Kidney (tissue), 14 donors: ENCODE results near the gene NEK7. TPM values are rescaled to one million over a fixed set of nuclear protein-coding genes. Genes with fewer than 3 reads are reported as not detected.

Experiments used
- DNase-seq, 5 donors: peaks; one replicate each; pipeline ENCODE4 v3.0.0-alpha.2; 2013 to 2020
- FAIRE-seq: peaks from 2 replicates; lab custom pipeline; 2012; peaks lifted over from hg19 to GRCh38; lab: Jason Lieb, UNC
- H3K27ac ChIP-seq, 2 donors: one replicate each; pipeline ENCODE4 v1.7.0; 2013; ENCODE audit warnings: low read depth in 2 of 2, low read length in 2 of 2, inconsistent platforms in 1 of 2
- H3K27me3 ChIP-seq: one replicate; pipeline ENCODE4 v1.7.1; 2013; ENCODE audit warnings: low read length, inconsistent platforms; ENCODE audit not compliant: control insufficient read depth, insufficient read depth
- H3K36me3 ChIP-seq, 3 donors: one replicate each; pipeline versions ENCODE4 v1.7.0 to v1.7.1; 2013; ENCODE audit warnings: low read length in 3 of 3, control low read depth in 1 of 3, inconsistent platforms in 1 of 3; ENCODE audit not compliant: insufficient read depth in 3 of 3, control insufficient read depth in 2 of 3
- H3K4me1 ChIP-seq, 3 donors: one replicate each; pipeline versions ENCODE4 v1.7.0 to v1.7.1; 2013; ENCODE audit warnings: low read length in 3 of 3, inconsistent platforms in 1 of 3, low read depth in 1 of 3; ENCODE audit not compliant: control insufficient read depth in 2 of 3, insufficient read depth in 2 of 3
- H3K4me3 ChIP-seq, 3 donors: one replicate each; pipeline versions ENCODE4 v1.7.0 to v1.8.1; 2013; ENCODE audit warnings: low read length in 3 of 3, control low read depth in 1 of 3, inconsistent platforms in 1 of 3
- H3K9ac ChIP-seq, 3 donors: one replicate each; pipeline versions ENCODE4 v1.7.0 to v1.7.1; 2013; ENCODE audit warnings: low read length in 3 of 3, control low read depth in 1 of 3, inconsistent platforms in 1 of 3
- H3K9me3 ChIP-seq, 3 donors: one replicate each; pipeline versions ENCODE4 v1.7.0 to v1.7.1; 2013; ENCODE audit warnings: low read length in 3 of 3, control low read depth in 1 of 3, inconsistent platforms in 1 of 3; ENCODE audit not compliant: control insufficient read depth in 2 of 3, insufficient read depth in 1 of 3
- CTCF ChIP-seq: IDR thresholded peaks from 3 replicates; pipeline ENCODE4 v1.5.1; 2012; ENCODE audit warnings: mild to moderate bottlenecking, moderate library complexity, borderline replicate concordance; ENCODE audit not compliant: insufficient read depth; ENCODE audit errors: extremely low read depth
- intact Hi-C: fragments of 100-400 bp; cut with DNase I; formaldehyde crosslinking; loops from one replicate; pipeline ENCODE4 v1.11.1; 2022
- polyA plus RNA-seq: library from polyadenylated mRNA; stranded (reverse); fragments of 350-450 nt; fragmentation: Illumina TruSeq; extraction: RNeasy Lipid Tissue Mini Kit (QIAGEN cat#74804); gene quantifications from one replicate; pipeline ENCODE4 v1.2.3, GENCODE V29; 2014; ENCODE audit warnings: low read depth, low replicate concordance; ENCODE audit not compliant: insufficient read depth
- total RNA-seq: library from RNA; stranded (reverse); fragmentation: NEBNext Ultra II Directional; extraction: Animal tissue kit (Norgen Biotek cat#: 25700); gene quantifications from one replicate; pipeline ENCODE4 v1.2.1, GENCODE V29; 2021
- donor health status: control.
- donor health status: control.
- donor health status: control.
- donor health status: control.
- donor health status: control.
- donor health status: DM: yes; HTN: yes; CAD: no.
- donor health status: Normal renal cell carcinoma (clear cell type).

NEK7 gene
- total and polyA plus RNA-seq, 2 donors from 2014 or later, result 17.3 to 65.5 TPM

GRCh38 chr1:198141668-198142351 is 15.0 kb upstream of the NEK7 start:
- H3K4me1 ChIP-seq, result no peaks in the 10 kb centered on the region
- no peak overlapping the region for H3K9ac ChIP-seq
- TF ChIP-seq CTCF, result no peak
- H3K9me3 ChIP-seq, result no peaks in the 10 kb centered on the region
- H3K36me3 ChIP-seq, result no peaks in the 10 kb centered on the region
- FAIRE-seq, result no peak
- H3K27ac ChIP-seq, result no peak overlapping the region
- intact Hi-C loops, result no loop called here
- no peaks in the 10 kb centered on the region for H3K27me3 ChIP-seq
- no peak for DNase-seq
- no peak overlapping the region for H3K4me3 ChIP-seq

- no peaks in the 10 kb centered on the region for H3K36me3 ChIP-seq
- no peak for DNase-seq
- no peaks in the 10 kb centered on the region for H3K9me3 ChIP-seq
- no peaks in the 10 kb centered on the region for H3K4me1 ChIP-seq
- H3K9ac ChIP-seq, result no peak overlapping the region
- no peak for FAIRE-seq
- no peak overlapping the region for H3K27ac ChIP-seq
- H3K4me3 ChIP-seq, result no peak overlapping the region
- intact Hi-C loops, result no loop called here
- no peak for TF ChIP-seq CTCF
- no peaks in the 10 kb centered on the region for H3K27me3 ChIP-seq
These were observed 13.0 kb upstream of the NEK7 start for GRCh38 chr1:198143797-198144196.

- no peak for TF ChIP-seq CTCF
- H3K27me3 ChIP-seq, result no peaks in the 10 kb centered on the region
- FAIRE-seq (no peak), DNase-seq (no peak)
- intact Hi-C loops, result no loop called here
- H3K27ac ChIP-seq, result no peak overlapping the region
- H3K36me3 ChIP-seq, result no peaks in the 10 kb centered on the region
- no peaks in the 10 kb centered on the region for H3K4me1 ChIP-seq
- no peaks in the 10 kb centered on the region for H3K9me3 ChIP-seq
- no peak overlapping the region for H3K9ac ChIP-seq
- no peak overlapping the region for H3K4me3 ChIP-seq
These were observed 9.6 kb upstream of the NEK7 start for GRCh38 chr1:198147216-198147615.

- FAIRE-seq, result no peak
- H3K27ac ChIP-seq, result no peak overlapping the region
These were observed 6.4 kb upstream of the NEK7 start for GRCh38 chr1:198150369-198150768.

More at GRCh38 chr1:198150369-198150768, 6.4 kb upstream of the NEK7 start:
- intact Hi-C loops, result no loop called here
- H3K9me3 ChIP-seq, result no peaks in the 10 kb centered on the region
- no peak for TF ChIP-seq CTCF
- H3K36me3 ChIP-seq, result no peaks in the 10 kb centered on the region
- H3K27me3 ChIP-seq, result no peaks in the 10 kb centered on the region
- H3K4me1 ChIP-seq, result no peaks in the 10 kb centered on the region
- no peak overlapping the region for H3K4me3 ChIP-seq
- H3K9ac ChIP-seq, result no peak overlapping the region
- no peak for DNase-seq
